ENCODE data around the gene RAPGEF1.

RAPGEF1 gene

DNA sequence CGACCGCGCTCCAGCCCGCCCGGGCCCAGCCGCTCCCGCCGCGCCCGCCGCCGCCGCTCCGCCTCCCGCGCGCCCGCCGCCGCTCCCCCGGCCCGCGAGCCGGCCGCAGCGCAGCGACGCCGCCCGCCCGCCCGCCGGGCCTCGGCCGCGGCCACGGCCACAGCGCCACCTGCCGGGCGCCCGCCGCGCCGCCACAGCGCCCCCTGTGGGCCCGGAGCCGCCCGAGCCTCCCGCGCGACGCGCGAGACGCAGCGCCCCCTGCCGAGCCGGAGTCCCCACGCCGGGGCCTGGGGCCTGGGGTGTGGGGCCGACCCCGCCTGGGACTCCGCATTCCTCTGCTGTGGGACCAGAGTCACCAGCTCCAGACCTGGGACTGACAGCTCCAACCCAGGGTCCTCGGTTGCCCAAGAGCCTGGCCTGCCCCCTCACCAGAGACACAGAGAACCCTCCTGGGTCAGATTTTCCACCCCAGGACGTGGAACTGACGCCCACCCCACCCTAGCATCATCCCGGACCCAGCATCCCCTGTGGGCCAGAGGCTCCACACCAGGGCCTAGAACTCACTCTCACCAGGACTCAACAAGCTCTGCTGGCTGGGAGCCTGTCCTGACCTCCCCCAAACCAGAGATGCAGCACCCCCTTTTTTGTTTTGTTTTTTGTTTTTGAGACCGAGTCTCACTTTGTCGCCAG is at the start of gene RAPGEF1:
RAPGEF1 (minus strand) TSS at position 118 of the 690 bp plus-strand sequence. CDS start 246 bp downstream, outside the sequence.
- Mint-ChIP-seq H3K4me1 (peaks cover 67% of the 10 kb centered on the region), H3K4me3 (peak within 1 kb of the TSS; percentile 88), H3K36me3 (peaks cover 25% of the 10 kb centered on the region), H3K27me3 (no peaks in the 10 kb centered on the region), H3K27ac (peak within 1 kb of the TSS; percentile 87), H3K9me3 (no peaks in the 10 kb centered on the region)
- peak; percentile 80 for DNase-seq
- CTCF ChIA-PET: interaction anchor here (0.8 to 9.3 kb wide), 26 partner anchors 9 to 390 kb away, joined by 3 to 148 read pairs (median 4); no protein-coding TSS in a partner anchor

DNA sequence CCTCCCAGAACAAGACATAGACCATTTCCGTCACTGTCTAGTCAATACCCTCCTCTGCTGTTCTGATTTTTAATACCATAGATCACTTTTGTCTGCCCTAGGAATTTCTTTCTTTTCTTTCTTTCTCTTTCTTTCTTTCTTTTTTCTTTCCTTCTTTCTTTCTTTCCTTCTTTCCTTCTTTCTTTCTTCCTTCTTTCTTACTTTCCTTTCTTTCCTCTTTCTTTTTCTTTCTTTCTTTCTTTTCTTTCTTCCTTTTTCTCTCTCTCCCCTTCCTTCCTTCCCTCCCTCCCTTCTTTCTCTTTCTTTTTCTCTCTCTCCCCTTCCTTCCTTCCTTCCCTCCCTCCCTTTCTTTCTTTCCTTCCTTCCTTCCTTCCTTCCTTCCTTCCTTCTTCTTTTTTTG is 49.0 kb upstream of the RAPGEF1 start:
- no peaks in the 10 kb centered on the region for H3K36me3 Mint-ChIP-seq
- CTCF ChIA-PET: no interaction called here
- DNase-seq: no peak

GRCh38 chr9:131787838-131788237 is 48.0 kb upstream of the RAPGEF1 start:
- CTCF ChIA-PET: no interaction called here
- H3K9me3 Mint-ChIP-seq: peaks cover 2% of the 10 kb centered on the region
- H3K27ac Mint-ChIP-seq: no peak overlapping the region
- no peak for DNase-seq
- no peak overlapping the region for H3K4me3 Mint-ChIP-seq
- peaks cover 58% of the 10 kb centered on the region for H3K27me3 Mint-ChIP-seq
- H3K36me3 Mint-ChIP-seq: no peaks in the 10 kb centered on the region
- H3K4me1 Mint-ChIP-seq: no peaks in the 10 kb centered on the region

More for the DNA sequence above, 49.0 kb upstream of the RAPGEF1 start:
- peaks cover 56% of the 10 kb centered on the region for H3K27me3 Mint-ChIP-seq
- no peak overlapping the region for H3K27ac Mint-ChIP-seq
- no peak overlapping the region for H3K4me3 Mint-ChIP-seq
- no peaks in the 10 kb centered on the region for H3K4me1 Mint-ChIP-seq
- no peaks in the 10 kb centered on the region for H3K9me3 Mint-ChIP-seq

DNA sequence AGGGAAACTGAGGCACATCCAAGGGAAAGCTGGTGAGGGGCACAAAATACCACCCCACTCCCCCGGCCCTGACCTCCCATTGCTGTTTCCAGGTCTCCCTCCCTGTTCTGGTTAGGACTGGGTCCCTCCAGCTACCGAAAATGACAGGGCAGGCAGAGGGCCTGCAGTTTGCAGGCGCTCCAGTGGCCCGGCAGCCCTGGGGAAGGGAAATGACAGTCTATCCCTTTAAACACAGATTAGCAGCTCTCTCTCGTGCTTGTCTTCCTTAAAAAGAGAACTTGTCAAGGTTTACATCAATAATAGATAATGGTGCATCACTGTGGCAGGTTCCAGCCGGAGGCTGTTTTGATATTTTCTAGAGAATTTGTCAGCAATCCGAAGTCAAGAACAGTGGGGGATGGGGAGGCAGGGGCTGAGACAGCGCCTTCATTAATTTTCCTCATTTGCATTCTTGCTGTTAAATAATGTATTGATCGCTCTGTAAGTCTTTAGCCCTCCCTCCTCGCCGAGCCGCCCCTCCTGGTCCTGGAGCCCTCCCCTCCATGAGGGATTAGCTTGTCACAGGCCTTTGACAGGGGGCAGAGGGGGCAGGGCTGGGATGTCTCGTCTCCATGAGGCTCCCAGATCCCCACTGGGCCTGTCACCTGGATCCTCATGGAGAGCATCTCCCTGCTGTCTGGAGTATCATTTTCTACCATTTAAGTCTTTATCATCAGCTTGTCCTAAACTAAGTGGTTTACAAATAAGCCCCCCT is 45.0 kb upstream of the RAPGEF1 start:
- no peak for DNase-seq
- Mint-ChIP-seq H3K9me3 (peaks cover 2% of the 10 kb centered on the region), H3K36me3 (no peaks in the 10 kb centered on the region), H3K27ac (no peak overlapping the region), H3K4me1 (no peaks in the 10 kb centered on the region), H3K4me3 (no peak overlapping the region), H3K27me3 (peaks cover 54% of the 10 kb centered on the region)
- CTCF ChIA-PET: no interaction called here

GRCh38 chr9:131781069-131781468 is 41.2 kb upstream of the RAPGEF1 start:
- CTCF ChIA-PET: no interaction called here
- H3K4me1 Mint-ChIP-seq: no peaks in the 10 kb centered on the region

GRCh38 chr9:131776473-131776872 is 36.6 kb upstream of the RAPGEF1 start:
- Mint-ChIP-seq H3K4me3 (no peak overlapping the region), H3K27ac (no peak overlapping the region), H3K4me1 (no peaks in the 10 kb centered on the region), H3K27me3 (peaks cover 37% of the 10 kb centered on the region), H3K9me3 (no peaks in the 10 kb centered on the region), H3K36me3 (no peaks in the 10 kb centered on the region)
- CTCF ChIA-PET: no interaction called here
- DNase-seq: peak; percentile 72

More at GRCh38 chr9:131781069-131781468, 41.2 kb upstream of the RAPGEF1 start:
- no peaks in the 10 kb centered on the region for H3K36me3 Mint-ChIP-seq
- H3K27ac Mint-ChIP-seq: no peak overlapping the region
- DNase-seq: no peak
- peaks cover 51% of the 10 kb centered on the region for H3K27me3 Mint-ChIP-seq
- peaks cover 2% of the 10 kb centered on the region for H3K9me3 Mint-ChIP-seq
- H3K4me3 Mint-ChIP-seq: no peak overlapping the region

DNA sequence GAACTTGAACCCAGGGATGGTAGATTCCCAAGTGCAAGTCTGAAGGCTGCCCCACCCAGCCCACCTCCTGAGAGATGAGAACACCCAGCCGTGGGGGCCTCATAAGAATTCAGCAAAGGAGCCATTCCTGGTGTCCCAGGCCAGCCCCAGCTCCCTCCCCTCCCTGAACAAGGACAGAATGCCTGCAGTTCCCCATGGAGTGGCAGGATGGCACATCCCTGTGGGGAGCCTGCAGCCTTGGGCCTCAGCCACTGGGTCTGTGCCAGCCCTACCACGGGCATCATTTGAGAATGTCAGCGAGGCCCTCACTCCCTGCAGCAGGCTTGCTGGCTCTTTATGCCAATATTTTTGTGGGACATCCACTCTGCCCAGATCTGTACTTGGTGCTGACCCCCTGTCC is 36.2 kb upstream of the RAPGEF1 start:
- Mint-ChIP-seq H3K9me3 (no peaks in the 10 kb centered on the region), H3K4me1 (no peaks in the 10 kb centered on the region), H3K36me3 (no peaks in the 10 kb centered on the region), H3K27ac (no peak overlapping the region), H3K27me3 (peaks cover 36% of the 10 kb centered on the region), H3K4me3 (no peak overlapping the region)
- CTCF ChIA-PET: no interaction called here
- DNase-seq: no peak

- H3K9me3 Mint-ChIP-seq: no peaks in the 10 kb centered on the region
- H3K4me3 Mint-ChIP-seq: no peak overlapping the region
- no peak overlapping the region for H3K27ac Mint-ChIP-seq
- DNase-seq: no peak
- CTCF ChIA-PET: interaction anchor here (2.0 kb wide), 1 partner anchor 12 kb away, joined by 6 read pairs; no protein-coding TSS in a partner anchor
- H3K36me3 Mint-ChIP-seq: no peaks in the 10 kb centered on the region
- H3K4me1 Mint-ChIP-seq: no peaks in the 10 kb centered on the region
- H3K27me3 Mint-ChIP-seq: peaks cover 40% of the 10 kb centered on the region
Measured at GRCh38 chr9:131774636-131775035, 34.8 kb upstream of the RAPGEF1 start.

GRCh38 chr9:131773911-131774379 is 34.1 kb upstream of the RAPGEF1 start:
- Mint-ChIP-seq H3K4me3 (no peak overlapping the region), H3K9me3 (no peaks in the 10 kb centered on the region), H3K27me3 (peaks cover 36% of the 10 kb centered on the region), H3K4me1 (no peaks in the 10 kb centered on the region), H3K36me3 (no peaks in the 10 kb centered on the region), H3K27ac (no peak overlapping the region)
- peak; percentile 66 for DNase-seq
- CTCF ChIA-PET: interaction anchor here (2.0 kb wide), 1 partner anchor 11 kb away, joined by 6 read pairs; no protein-coding TSS in a partner anchor

- CTCF ChIA-PET: no interaction called here
- Mint-ChIP-seq H3K27ac (no peak overlapping the region), H3K4me3 (no peak overlapping the region), H3K4me1 (no peaks in the 10 kb centered on the region), H3K9me3 (no peaks in the 10 kb centered on the region), H3K36me3 (no peaks in the 10 kb centered on the region), H3K27me3 (peaks cover 31% of the 10 kb centered on the region)
- DNase-seq: no peak
Measured at GRCh38 chr9:131772940-131773339, 33.1 kb upstream of the RAPGEF1 start.

DNA sequence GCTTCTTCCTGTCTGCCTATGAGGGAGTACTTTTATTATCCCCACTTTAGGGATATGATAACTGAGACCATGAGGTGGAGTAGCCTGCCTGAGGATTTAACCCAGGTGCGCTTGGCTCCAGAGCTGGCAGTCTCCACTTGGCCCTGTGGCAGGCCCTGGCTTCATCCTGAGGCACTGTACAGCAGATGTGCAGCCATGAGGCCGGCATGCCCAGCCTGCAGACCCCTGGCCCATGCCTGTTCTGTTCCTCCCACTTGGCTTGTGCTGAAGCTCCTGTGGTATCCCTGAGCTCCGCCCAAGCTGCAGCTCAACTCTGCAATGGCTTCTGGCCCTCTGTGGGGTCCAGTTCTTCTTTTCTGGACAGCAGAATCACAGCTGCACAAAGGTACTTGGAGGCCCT is 31.8 kb upstream of the RAPGEF1 start:
- CTCF ChIA-PET: no interaction called here
- DNase-seq: no peak
- H3K36me3 Mint-ChIP-seq: no peaks in the 10 kb centered on the region
- H3K4me1 Mint-ChIP-seq: no peaks in the 10 kb centered on the region
- H3K9me3 Mint-ChIP-seq: no peaks in the 10 kb centered on the region
- peaks cover 23% of the 10 kb centered on the region for H3K27me3 Mint-ChIP-seq
- no peak overlapping the region for H3K27ac Mint-ChIP-seq
- H3K4me3 Mint-ChIP-seq: no peak overlapping the region

DNA sequence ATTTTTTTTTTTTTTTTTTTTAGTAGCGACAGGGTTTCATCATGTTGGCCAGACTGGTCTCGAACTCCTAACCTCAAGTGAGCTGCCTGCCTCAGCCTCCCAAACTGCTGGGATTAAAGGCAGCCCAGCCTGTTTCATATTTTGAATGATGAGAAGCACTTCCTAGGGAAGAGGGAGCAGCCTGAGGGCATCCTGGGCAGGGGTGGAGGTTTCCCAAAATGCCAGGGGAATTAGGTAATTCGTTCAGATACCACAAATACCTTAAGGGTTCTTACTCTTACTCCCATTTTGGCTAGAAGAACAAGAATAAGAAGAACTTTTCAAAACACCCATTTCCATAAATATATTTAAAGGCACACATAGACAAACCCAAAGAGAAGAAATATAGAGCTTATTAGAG is 29.5 kb upstream of the RAPGEF1 start:
- H3K9me3 Mint-ChIP-seq: no peaks in the 10 kb centered on the region
- CTCF ChIA-PET: no interaction called here
- H3K4me1 Mint-ChIP-seq: no peaks in the 10 kb centered on the region
- no peak overlapping the region for H3K27ac Mint-ChIP-seq
- H3K4me3 Mint-ChIP-seq: no peak overlapping the region
- DNase-seq: no peak
- peaks cover 36% of the 10 kb centered on the region for H3K27me3 Mint-ChIP-seq
- no peaks in the 10 kb centered on the region for H3K36me3 Mint-ChIP-seq

DNA sequence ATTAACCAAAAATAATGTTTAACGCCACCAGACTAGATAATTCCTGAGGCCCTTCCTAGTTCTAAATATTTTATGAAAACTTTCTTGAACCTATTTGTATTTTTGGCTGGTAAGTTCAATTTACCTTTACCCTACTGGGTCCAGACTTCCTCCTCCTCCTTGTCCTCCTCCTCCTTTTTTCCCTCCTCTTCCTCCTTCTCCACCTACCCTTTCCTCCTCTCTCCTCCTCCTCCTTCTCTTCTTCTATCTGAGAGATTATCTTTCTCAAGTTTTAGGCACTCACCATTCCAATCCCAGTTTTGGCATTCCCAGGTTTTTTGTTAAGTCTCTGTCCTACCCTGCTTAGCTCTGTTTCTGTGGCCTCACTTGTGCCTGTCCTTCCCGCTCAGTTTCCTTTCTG is 24.7 kb upstream of the RAPGEF1 start:
- H3K4me3 Mint-ChIP-seq: no peak overlapping the region
- H3K4me1 Mint-ChIP-seq: no peaks in the 10 kb centered on the region
- no peaks in the 10 kb centered on the region for H3K36me3 Mint-ChIP-seq
- H3K27ac Mint-ChIP-seq: no peak overlapping the region
- no peak for DNase-seq
- peaks cover 58% of the 10 kb centered on the region for H3K27me3 Mint-ChIP-seq
- CTCF ChIA-PET: interaction anchor here (0.6 to 2.3 kb wide), 3 partner anchors 471 to 653 kb away, joined by 3 to 32 read pairs (median 6); no protein-coding TSS in a partner anchor
- no peaks in the 10 kb centered on the region for H3K9me3 Mint-ChIP-seq

DNA sequence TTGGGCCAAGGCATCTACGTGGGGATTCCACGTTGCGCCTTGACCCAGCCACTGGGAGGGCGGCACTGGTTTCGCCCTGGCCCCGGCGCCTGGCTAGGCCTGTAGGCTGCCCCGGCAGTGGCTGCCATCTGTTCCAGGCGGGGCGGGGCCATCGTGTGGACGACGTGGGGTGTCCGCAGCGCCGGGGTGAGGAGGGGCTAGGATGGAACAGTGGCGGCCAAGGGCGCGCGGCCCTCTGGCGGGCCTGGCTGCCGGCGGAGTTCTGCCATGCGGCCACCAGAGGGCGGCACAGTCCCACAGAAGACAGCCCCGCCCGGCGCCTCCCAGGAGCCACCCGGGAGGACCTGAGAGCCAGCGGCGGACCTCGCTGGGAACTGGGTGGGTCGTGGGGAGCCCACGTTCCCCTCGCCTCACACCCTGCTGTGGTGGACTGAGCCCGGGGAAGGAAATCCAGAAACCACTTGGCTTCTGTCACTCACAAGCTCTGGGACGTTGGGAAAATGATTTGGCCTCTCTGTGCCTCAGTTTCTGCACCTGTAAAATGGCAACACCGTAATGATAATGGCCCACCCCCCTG is 22.6 kb upstream of the RAPGEF1 start:
- Mint-ChIP-seq H3K27ac (no peak overlapping the region), H3K4me3 (no peak overlapping the region), H3K27me3 (peaks cover 68% of the 10 kb centered on the region), H3K9me3 (no peaks in the 10 kb centered on the region), H3K4me1 (no peaks in the 10 kb centered on the region), H3K36me3 (no peaks in the 10 kb centered on the region)
- CTCF ChIA-PET: interaction anchor here (0.6 to 2.3 kb wide), 17 partner anchors 9 to 582 kb away, joined by 3 to 32 read pairs (median 4); no protein-coding TSS in a partner anchor
- peak; percentile 80 for DNase-seq

All from activated naive CD4-positive, alpha-beta T cell treated with anti-CD3 and anti-CD28 coated beads, Interleukin-2, amount 10 ng/mL, durations not matched to agents 7 days and 5 days (primary cell).